Central memory CD4-positive, alpha-beta T cell (primary cell): ENCODE results near the gene SHKBP1.
"Not testable (repeated sequence)": the region's sequence is repeated elsewhere in the genome, so short reads cannot be mapped to it uniquely, and the experiment has no call there.

ENCODE experiments used
- DNase-seq: peaks from one replicate; pipeline ENCODE4 v3.0.0; 2022
- total RNA-seq, 3 experiments: gene quantifications; one replicate each; lab custom pipeline; 2026; lab: John Stamatoyannopoulos, UW

The SHKBP1 gene
- 68.7 to 84.8 (median 73.1) reads per million in 3 experiments for total RNA-seq

GRCh38 chr19:40576585-40577451, at the start of gene SHKBP1:
Gene SHKBP1, plus strand, starts transcription at chr19:40576873. Its CDS starts 27 bp downstream, at chr19:40576900.
- DNase-seq: peak; percentile 90

- DNase-seq: no peak
These were observed 48.6 kb upstream of the SHKBP1 start for GRCh38 chr19:40528078-40528477.

GRCh38 chr19:40528533-40529092, 48.1 kb upstream of the SHKBP1 start:
- DNase-seq: no peak

- peak; percentile 88 for DNase-seq
These were observed 47.3 kb upstream of the SHKBP1 start for GRCh38 chr19:40529093-40529954.

- no peak for DNase-seq
These were observed 46.4 kb upstream of the SHKBP1 start for GRCh38 chr19:40530091-40530901.

- no peak for DNase-seq
These were observed 43.2 kb upstream of the SHKBP1 start for GRCh38 chr19:40533508-40533907.

GRCh38 chr19:40534148-40534547, 42.5 kb upstream of the SHKBP1 start:
- no peak for DNase-seq

- no peak for DNase-seq
These were observed 37.6 kb upstream of the SHKBP1 start for GRCh38 chr19:40539070-40539469.

- no peak for DNase-seq
These were observed 34.3 kb upstream of the SHKBP1 start for GRCh38 chr19:40542202-40542859.

- DNase-seq: no peak
These were observed 33.6 kb upstream of the SHKBP1 start for GRCh38 chr19:40543029-40543597.

- not testable (repeated sequence) for DNase-seq
These were observed 30.4 kb upstream of the SHKBP1 start for GRCh38 chr19:40546153-40546841.

- DNase-seq: not testable (repeated sequence)
These were observed 29.5 kb upstream of the SHKBP1 start for GRCh38 chr19:40547190-40547589.

GRCh38 chr19:40547836-40548235, 28.8 kb upstream of the SHKBP1 start:
- DNase-seq: no peak

- peak; percentile 49 for DNase-seq
These were observed 27.5 kb upstream of the SHKBP1 start for GRCh38 chr19:40549007-40549708.

- no peak for DNase-seq
These were observed 25.7 kb upstream of the SHKBP1 start for GRCh38 chr19:40550951-40551350.

GRCh38 chr19:40552848-40553247, 23.8 kb upstream of the SHKBP1 start:
- no peak for DNase-seq

- DNase-seq: no peak
These were observed 22.5 kb upstream of the SHKBP1 start for GRCh38 chr19:40553885-40554857.

- DNase-seq: no peak
These were observed 20.5 kb upstream of the SHKBP1 start for GRCh38 chr19:40555978-40556689.
